ENCODE data around the gene TBCD. TPM values are rescaled to one million over a fixed set of nuclear protein-coding genes. Genes with fewer than 3 reads are reported as not detected.

Gene TBCD
- total RNA-seq, 2 donors from 2014 or later = 55.0 to 55.5 TPM

GRCh38 chr17:82937411-82938371 is 185.8 kb downstream of the TBCD start:
- peaks cover 23% of the 10 kb centered on the region for H3K36me3 ChIP-seq
- DNase-seq (ENCODE audit: low spot score) (no peak), ATAC-seq (ENCODE audit: insufficient number of reproducible peaks, low FRiP score, low read depth) (no peak)
- no peaks in the 10 kb centered on the region for H3K4me1 ChIP-seq (ENCODE audit: control insufficient read depth in 1 of 2, low read depth in 2 of 2)
- H3K27ac ChIP-seq = no peak overlapping the region
- H3K9me3 ChIP-seq = no peaks in the 10 kb centered on the region
- no peaks in the 10 kb centered on the region for H3K27me3 ChIP-seq (replicated peaks; ENCODE audit: insufficient read depth)
- H3K4me3 ChIP-seq = no peak overlapping the region
- TF ChIP-seq CTCF (IDR thresholded peaks at IDR 0.05) = no peak

GRCh38 chr17:82938486-82938872 is 186.6 kb downstream of the TBCD start:
- Histone ChIP-seq H3K9me3 (no peaks in the 10 kb centered on the region), H3K36me3 (peaks cover 27% of the 10 kb centered on the region), H3K27ac (no peak overlapping the region), H3K27me3 (replicated peaks; ENCODE audit: insufficient read depth) (no peaks in the 10 kb centered on the region), H3K4me3 (no peak overlapping the region), H3K4me1 (ENCODE audit: control insufficient read depth in 1 of 2, low read depth in 2 of 2) (no peaks in the 10 kb centered on the region)
- ATAC-seq (ENCODE audit: insufficient number of reproducible peaks, low FRiP score, low read depth) = no peak
- no peak for TF ChIP-seq CTCF (IDR thresholded peaks at IDR 0.05)
- DNase-seq (ENCODE audit: low spot score) = no peak

- Histone ChIP-seq H3K4me1 (ENCODE audit: control insufficient read depth in 1 of 2, low read depth in 2 of 2) (no peaks in the 10 kb centered on the region), H3K9me3 (peaks cover under 1% of the 10 kb centered on the region), H3K4me3 (no peak overlapping the region), H3K27me3 (replicated peaks; ENCODE audit: insufficient read depth) (no peaks in the 10 kb centered on the region), H3K27ac (no peak overlapping the region), H3K36me3 (peaks cover 33% of the 10 kb centered on the region)
- no peak for TF ChIP-seq CTCF (IDR thresholded peaks at IDR 0.05)
- DNase-seq (ENCODE audit: low spot score) (no peak), ATAC-seq (ENCODE audit: insufficient number of reproducible peaks, low FRiP score, low read depth) (no peak)
Measured at GRCh38 chr17:82938873-82939620, 187.2 kb downstream of the TBCD start.

- Histone ChIP-seq H3K36me3 (peaks cover 37% of the 10 kb centered on the region), H3K27me3 (replicated peaks; ENCODE audit: insufficient read depth) (no peaks in the 10 kb centered on the region), H3K4me1 (ENCODE audit: control insufficient read depth in 1 of 2, low read depth in 2 of 2) (no peaks in the 10 kb centered on the region), H3K9me3 (peaks cover 7% of the 10 kb centered on the region), H3K27ac (no peak overlapping the region), H3K4me3 (no peak overlapping the region)
- TF ChIP-seq CTCF (IDR thresholded peaks at IDR 0.05) = no peak
- no peak for ATAC-seq (ENCODE audit: insufficient number of reproducible peaks, low FRiP score, low read depth)
- no peak for DNase-seq (ENCODE audit: low spot score)
Measured at GRCh38 chr17:82939621-82940135, 187.8 kb downstream of the TBCD start.
